K562 (cell line): ENCODE measurements around the gene MACROD2. TPM values are rescaled to one million over a fixed set of nuclear protein-coding genes. Genes with fewer than 3 reads are reported as not detected.

Source experiments
- ATAC-seq: fragments of 200-7000 bp; cut with Tn5 transposase; 3 replicates; pipeline ENCODE4 v1.9.1; 2020; ENCODE audit warnings: moderate library complexity
- BruUV-seq: library from RNA; stranded (reverse); fragments of 400-500 nt; replicated peaks from 2 replicates; lab custom pipeline; 2021; lab: Mats Ljungman, UMichigan
- CTCF ChIA-PET: fragments of 300-600 bp; formaldehyde crosslinking; extraction: SDS; loops from one replicate; lab custom pipeline; 2021; ENCODE audit warnings: low intra/inter-chr PET ratio; lab: Yijun Ruan, JAX
- POLR2A ChIA-PET: fragments of 300-600, 350-650 bp; sonication (Branson Sonifier 250); formaldehyde crosslinking; extraction: SDS; loops from one replicate; lab custom pipeline; 2021; ENCODE audit warnings: antibody characterized with exemption, inconsistent platforms; lab: Yijun Ruan, JAX
- DNase-seq, 4 experiments: peaks; one replicate each; pipeline versions ENCODE4 v3.0.0 to v3.0.0-alpha.2; 2011 to 2018; ENCODE audit warnings: low spot score in 3 of 4, mixed read lengths in 3 of 4; ENCODE audit errors: extremely low read depth in 1 of 4
- FAIRE-seq: peaks from 2 replicates; lab custom pipeline; 2011; peaks lifted over from hg19 to GRCh38; lab: Jason Lieb, UNC
- H2AFZ ChIP-seq: 2 replicates; pipeline ENCODE4 v1.6.0; 2011; ENCODE audit warnings: low read depth, low read length, control low read depth, inconsistent platforms
- H3K27ac ChIP-seq: fragments of 200-600 bp; 3 replicates; pipeline ENCODE4 v1.8.0; 2011; ENCODE audit warnings: low read depth, mild to moderate bottlenecking, control low read depth, inconsistent platforms, low read length, moderate library complexity, mixed read lengths; ENCODE audit errors: extremely low read depth
- H3K27me3 ChIP-seq, 2 experiments: fragments of 300-600 bp in 1 of 2; 2 replicates in 1 of 2; 3 replicates in 1 of 2; pipeline versions ENCODE4 v1.6.0 to v1.8.0; 2011; ENCODE audit warnings: inconsistent platforms in 2 of 2, low read length in 2 of 2, mild to moderate bottlenecking in 1 of 2, mixed read lengths in 1 of 2, moderate library complexity in 1 of 2; ENCODE audit not compliant: control insufficient read depth in 2 of 2, insufficient read depth in 2 of 2
- H3K36me3 ChIP-seq: fragments of 300-600 bp; 3 replicates; pipeline ENCODE4 v1.8.0; 2011; ENCODE audit warnings: mild to moderate bottlenecking, low read length, inconsistent platforms; ENCODE audit not compliant: control insufficient read depth, insufficient read depth
- H3K4me1 ChIP-seq, 2 experiments: fragments of 200-600 bp in 1 of 2; replicated peaks in 1 of 2; 2 replicates in 1 of 2; 3 replicates in 1 of 2; pipeline versions ENCODE4 v1.5.1 to v1.8.0; 2011; ENCODE audit warnings: inconsistent platforms in 2 of 2, low read length in 2 of 2, mild to moderate bottlenecking in 1 of 2, mixed read lengths in 1 of 2, moderate library complexity in 1 of 2; ENCODE audit not compliant: control insufficient read depth in 2 of 2, insufficient read depth in 2 of 2
- H3K4me2 ChIP-seq: 2 replicates; pipeline ENCODE4 v1.6.1; 2011; ENCODE audit warnings: low read length, control low read depth, inconsistent platforms, mixed read lengths; ENCODE audit not compliant: insufficient read depth
- H3K4me3 ChIP-seq: fragments of 200-600 bp; sonication (generic), shearing (Covaris generic); 2 replicates; pipeline ENCODE4 v1.5.1; 2016; ENCODE audit warnings: control low read depth, inconsistent platforms
- H3K79me2 ChIP-seq: fragments of 200-600 bp; 3 replicates; pipeline ENCODE4 v1.8.0; 2011; ENCODE audit warnings: low read length, inconsistent platforms; ENCODE audit not compliant: control insufficient read depth, insufficient read depth
- H3K9ac ChIP-seq, 2 experiments: 2 replicates each; pipeline versions ENCODE4 v1.6.0 to v1.6.1; 2011; ENCODE audit warnings: low read depth in 2 of 2, low read length in 2 of 2, control low read depth in 1 of 2, inconsistent platforms in 1 of 2, mild to moderate bottlenecking in 1 of 2, mixed read lengths in 1 of 2; ENCODE audit not compliant: insufficient read depth in 1 of 2
- H3K9me1 ChIP-seq: one replicate; pipeline ENCODE4 v1.6.0; 2011; ENCODE audit warnings: inconsistent platforms, mild to moderate bottlenecking, low read length, moderate library complexity; ENCODE audit not compliant: control insufficient read depth, insufficient read depth
- H3K9me3 ChIP-seq: replicated peaks from 2 replicates; pipeline ENCODE4 v1.5.1; 2011; ENCODE audit warnings: low read depth, low read length, inconsistent platforms; ENCODE audit not compliant: control insufficient read depth, insufficient read depth
- H4K20me1 ChIP-seq: replicated peaks from 2 replicates; pipeline ENCODE4 v1.6.1; 2011; ENCODE audit warnings: low read length, inconsistent platforms, mixed read lengths; ENCODE audit not compliant: control insufficient read depth, insufficient read depth
- CAMTA2 ChIP-seq: fragments of 250-450 bp; sonication (Bioruptor Pico); conservative IDR thresholded peaks from 2 replicates; pipeline ENCODE4 v1.5.1; 2022
- CBX5 ChIP-seq: IDR thresholded peaks from 2 replicates; pipeline ENCODE4 v1.6.1; 2014; ENCODE audit warnings: low read depth, borderline replicate concordance
- E2F3 ChIP-seq: fragments of 250-450 bp; sonication (Bioruptor Pico); IDR thresholded peaks from 2 replicates; pipeline ENCODE4 v1.4.0; 2020; ENCODE audit warnings: mild to moderate bottlenecking
- FOXJ2 ChIP-seq: fragments of 200-800 bp; sonication (Bioruptor generic); IDR thresholded peaks from 2 replicates; pipeline ENCODE4 v1.6.1; 2016; ENCODE audit warnings: missing genetic modification characterization, missing compliant biosample characterization
- GTF2E2 ChIP-seq: fragments of 200-800 bp; sonication (Bioruptor generic); IDR thresholded peaks from 2 replicates; pipeline ENCODE4 v1.6.1; 2016; ENCODE audit warnings: missing genetic modification characterization, missing compliant biosample characterization
- HDAC1 ChIP-seq, 2 experiments: fragments of 450-650 bp; IDR thresholded peaks; 2 replicates each; pipeline ENCODE4 v1.6.1; 2016 to 2017; ENCODE audit warnings: inconsistent platforms in 1 of 2, mild to moderate bottlenecking in 1 of 2, moderate library complexity in 1 of 2
- JUND ChIP-seq, 2 experiments: IDR thresholded peaks; 2 replicates in 1 of 2; 3 replicates in 1 of 2; pipeline ENCODE4 v1.6.1; 2011; ENCODE audit warnings: borderline replicate concordance in 2 of 2, low read depth in 2 of 2, low read length in 2 of 2, improper control_type of control experiment in 1 of 2, missing biosample characterization in 1 of 2, missing genetic modification characterization in 1 of 2, missing genetic modification reagents in 1 of 2
- KDM5B ChIP-seq: fragments of 200-600 bp; sonication (generic); IDR thresholded peaks from 2 replicates; pipeline ENCODE4 v1.6.1; 2012; ENCODE audit warnings: low read depth, mild to moderate bottlenecking, moderate library complexity, low read length, control low read depth, inconsistent platforms; ENCODE audit not compliant: insufficient replicate concordance
- POLR2AphosphoS2 ChIP-seq: IDR thresholded peaks from 2 replicates; pipeline ENCODE4 v1.6.1; 2012; ENCODE audit warnings: low read length, improper control_type of control experiment
- PRPF4 ChIP-seq: fragments of 200-400 bp; formaldehyde crosslinking; IDR thresholded peaks from one replicate; pipeline ENCODE4 v1.6.1; 2017; ENCODE audit warnings: low read length, low read depth, mild to moderate bottlenecking; ENCODE audit not compliant: insufficient read depth, poor library complexity, severe bottlenecking
- RAD51 ChIP-seq: fragments of 450-650 bp; IDR thresholded peaks from 2 replicates; pipeline ENCODE4 v1.7.1; 2016; ENCODE audit warnings: low read depth, mild to moderate bottlenecking, borderline replicate concordance
- SMAD1 ChIP-seq: fragments of 150-350 bp; IDR thresholded peaks from 2 replicates; pipeline ENCODE4 v1.6.1; 2014; ENCODE audit warnings: low read length, low read depth; ENCODE audit not compliant: partially characterized antibody
- XRCC4 ChIP-seq: IDR thresholded peaks from one replicate; pipeline ENCODE4 v1.6.1; 2011; ENCODE audit not compliant: insufficient read depth, insufficient read length; ENCODE audit errors: extremely low read depth
- YBX1 ChIP-seq: fragments of 450-650 bp; IDR thresholded peaks from 2 replicates; pipeline ENCODE4 v1.7.1; 2016; ENCODE audit warnings: mild to moderate bottlenecking
- ZNF217 ChIP-seq: sonication (generic); formaldehyde crosslinking; IDR thresholded peaks from 2 replicates; pipeline ENCODE4 v1.8.0; 2022; ENCODE audit warnings: mild to moderate bottlenecking, missing genetic modification reagents
- ZNF232 ChIP-seq: sonication (generic); formaldehyde crosslinking; IDR thresholded peaks from 2 replicates; pipeline ENCODE4 v1.8.0; 2022; ENCODE audit warnings: mild to moderate bottlenecking, missing genetic modification reagents
- WGBS: fragments of 100-300 bp; shearing (Covaris generic); methylation state at CpG from one replicate; pipeline ENCODE4 v1.1.6; 2016; ENCODE audit warnings: low coverage, mixed read lengths; ENCODE audit not compliant: insufficient coverage; ENCODE audit errors: missing lambda C conversion rate; 5-methylcytosine and 5-hydroxymethylcytosine counted together
- in situ Hi-C: fragments of 300-500 bp; cut with MboI; formaldehyde crosslinking; loops from 4 replicates; pipeline ENCODE4 v1.15.0; 2018; ENCODE audit warnings: inconsistent platforms, mixed read lengths
- intact Hi-C: fragments of 100-400 bp; cut with micrococcal nuclease; formaldehyde crosslinking; loops from 2 replicates; pipeline ENCODE4 v1.14.2; 2022
- polyA plus RNA-seq, 8 experiments: library from polyadenylated mRNA; depleted of rRNA in 4 of 8; stranded (reverse) in 5 of 8; unstranded in 3 of 8; fragments of >200 nt; fragmentation: Nextera tagmentation in 2 of 8; fragmentation: Illumina TruSeq in 1 of 8; extraction: Ambion mirVana in 2 of 8; extraction: Trizol in 1 of 8; gene quantifications; 2 replicates each; pipeline versions ENCODE4 v1.2.1 to v1.2.3, GENCODE V29; 2011 to 2014; ENCODE audit warnings: inconsistent platforms in 1 of 8, missing spikeins in 1 of 8
- total RNA-seq, 7 experiments: library from RNA; depleted of rRNA in 6 of 7; stranded (reverse); fragments of >200 nt in 6 of 7; fragmentation: Illumina TruSeq in 2 of 7; extraction: Trizol in 2 of 7; gene quantifications; 2 replicates each; pipeline versions ENCODE4 v1.2.1 to v1.2.3, GENCODE V29; 2011 to 2021; ENCODE audit warnings: low replicate concordance in 1 of 7
- TF ChIP-seq, protein P1 (sequence below): fragments of 450-650 bp; formaldehyde crosslinking; IDR thresholded peaks from 2 replicates; pipeline ENCODE4 v1.4.0; 2022; ENCODE audit warnings: mild to moderate bottlenecking, moderate library complexity
- TF ChIP-seq, protein P2 (sequence below): sonication (generic); formaldehyde crosslinking; IDR thresholded peaks from 2 replicates; pipeline ENCODE4 v1.8.1; 2023; ENCODE audit warnings: mild to moderate bottlenecking, missing genetic modification reagents
- TF ChIP-seq, protein P3 (sequence below), 2 experiments: fragments of 450-650 bp; IDR thresholded peaks; 2 replicates each; pipeline ENCODE4 v1.6.1; 2016

MACROD2 gene
- total and polyA plus RNA-seq, 9 of the 15 experiments (the other 6 are each of a cell fraction or from before 2014, with no cell fraction given) = not detected

DNA sequence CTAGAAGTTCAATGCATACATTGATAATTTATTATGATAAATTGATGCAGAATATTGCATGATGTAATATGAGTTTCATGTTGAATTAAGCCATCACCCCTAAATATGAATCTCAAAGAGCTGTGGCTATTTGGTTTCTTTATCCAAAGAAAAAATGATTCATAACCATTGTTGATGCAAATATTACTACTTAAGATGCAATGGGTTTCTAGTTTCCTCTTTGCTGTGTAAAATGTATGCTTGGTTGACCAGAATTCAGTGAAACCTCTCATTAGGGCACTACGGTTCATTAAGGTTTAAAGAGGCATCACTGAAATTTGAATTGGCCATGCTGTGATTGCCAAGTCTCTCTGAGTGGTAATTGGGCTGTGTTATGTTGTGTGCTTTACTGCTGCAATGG is 834.6 kb downstream of the MACROD2 start:
- H3K9me3 ChIP-seq = no peaks in the 10 kb centered on the region
- POLR2A ChIA-PET = no interaction called here
- in situ Hi-C loops (no loop called here), intact Hi-C loops (no loop called here)
- no peak overlapping the region for H3K9ac ChIP-seq
- no peak overlapping the region for H3K4me2 ChIP-seq
- BruUV-seq = no TSS peak
- 17% methylated on average over 1 of the region's 1 CpG for WGBS
- no peaks in the 10 kb centered on the region for H3K9me1 ChIP-seq
- ATAC-seq (no peak), FAIRE-seq (no peak), DNase-seq (no peak)
- H3K79me2 ChIP-seq = no peaks in the 10 kb centered on the region
- H3K4me1 ChIP-seq = no peaks in the 10 kb centered on the region
- no peak overlapping the region for H3K27ac ChIP-seq
- no peak overlapping the region for H2AFZ ChIP-seq
- no peaks in the 10 kb centered on the region for H4K20me1 ChIP-seq
- no peaks in the 10 kb centered on the region for H3K27me3 ChIP-seq
- CTCF ChIA-PET = no interaction called here
- no peak overlapping the region for H3K4me3 ChIP-seq
- TF ChIP-seq E2F3 (no peak), GTF2E2 (tag) (no peak), JUND (IDR thresholded peaks at IDR 0.05; ENCODE audit: borderline replicate concordance, low read depth, low read length) (no peak), JUND (tag; IDR thresholded peaks at IDR 0.05; ENCODE audit: borderline replicate concordance, low read depth, low read length) (no peak), RAD51 (no peak), POLR2AphosphoS2 (no peak), ZNF217 (no peak), CBX5 (no peak), XRCC4 (no peak), CAMTA2 (CRISPR knock-in tag) (no peak), SMAD1 (no peak), KDM5B (no peak), ZNF232 (no peak), YBX1 (no peak), PRPF4 (no peak), HDAC1 (IDR thresholded peaks at IDR 0.05) (no peak), FOXJ2 (no peak)
- TF ChIP-seq, protein P1, sequence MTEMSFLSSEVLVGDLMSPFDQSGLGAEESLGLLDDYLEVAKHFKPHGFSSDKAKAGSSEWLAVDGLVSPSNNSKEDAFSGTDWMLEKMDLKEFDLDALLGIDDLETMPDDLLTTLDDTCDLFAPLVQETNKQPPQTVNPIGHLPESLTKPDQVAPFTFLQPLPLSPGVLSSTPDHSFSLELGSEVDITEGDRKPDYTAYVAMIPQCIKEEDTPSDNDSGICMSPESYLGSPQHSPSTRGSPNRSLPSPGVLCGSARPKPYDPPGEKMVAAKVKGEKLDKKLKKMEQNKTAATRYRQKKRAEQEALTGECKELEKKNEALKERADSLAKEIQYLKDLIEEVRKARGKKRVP (CRISPR knock-in tag) = no peak
- TF ChIP-seq, protein P2, sequence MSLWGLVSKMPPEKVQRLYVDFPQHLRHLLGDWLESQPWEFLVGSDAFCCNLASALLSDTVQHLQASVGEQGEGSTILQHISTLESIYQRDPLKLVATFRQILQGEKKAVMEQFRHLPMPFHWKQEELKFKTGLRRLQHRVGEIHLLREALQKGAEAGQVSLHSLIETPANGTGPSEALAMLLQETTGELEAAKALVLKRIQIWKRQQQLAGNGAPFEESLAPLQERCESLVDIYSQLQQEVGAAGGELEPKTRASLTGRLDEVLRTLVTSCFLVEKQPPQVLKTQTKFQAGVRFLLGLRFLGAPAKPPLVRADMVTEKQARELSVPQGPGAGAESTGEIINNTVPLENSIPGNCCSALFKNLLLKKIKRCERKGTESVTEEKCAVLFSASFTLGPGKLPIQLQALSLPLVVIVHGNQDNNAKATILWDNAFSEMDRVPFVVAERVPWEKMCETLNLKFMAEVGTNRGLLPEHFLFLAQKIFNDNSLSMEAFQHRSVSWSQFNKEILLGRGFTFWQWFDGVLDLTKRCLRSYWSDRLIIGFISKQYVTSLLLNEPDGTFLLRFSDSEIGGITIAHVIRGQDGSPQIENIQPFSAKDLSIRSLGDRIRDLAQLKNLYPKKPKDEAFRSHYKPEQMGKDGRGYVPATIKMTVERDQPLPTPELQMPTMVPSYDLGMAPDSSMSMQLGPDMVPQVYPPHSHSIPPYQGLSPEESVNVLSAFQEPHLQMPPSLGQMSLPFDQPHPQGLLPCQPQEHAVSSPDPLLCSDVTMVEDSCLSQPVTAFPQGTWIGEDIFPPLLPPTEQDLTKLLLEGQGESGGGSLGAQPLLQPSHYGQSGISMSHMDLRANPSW = no peak
- TF ChIP-seq, protein P3, sequence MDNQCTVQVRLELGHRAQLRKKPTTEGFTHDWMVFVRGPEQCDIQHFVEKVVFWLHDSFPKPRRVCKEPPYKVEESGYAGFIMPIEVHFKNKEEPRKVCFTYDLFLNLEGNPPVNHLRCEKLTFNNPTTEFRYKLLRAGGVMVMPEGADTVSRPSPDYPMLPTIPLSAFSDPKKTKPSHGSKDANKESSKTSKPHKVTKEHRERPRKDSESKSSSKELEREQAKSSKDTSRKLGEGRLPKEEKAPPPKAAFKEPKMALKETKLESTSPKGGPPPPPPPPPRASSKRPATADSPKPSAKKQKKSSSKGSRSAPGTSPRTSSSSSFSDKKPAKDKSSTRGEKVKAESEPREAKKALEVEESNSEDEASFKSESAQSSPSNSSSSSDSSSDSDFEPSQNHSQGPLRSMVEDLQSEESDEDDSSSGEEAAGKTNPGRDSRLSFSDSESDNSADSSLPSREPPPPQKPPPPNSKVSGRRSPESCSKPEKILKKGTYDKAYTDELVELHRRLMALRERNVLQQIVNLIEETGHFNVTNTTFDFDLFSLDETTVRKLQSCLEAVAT (IDR thresholded peaks at IDR 0.05) = no peak
- no peaks in the 10 kb centered on the region for H3K36me3 ChIP-seq
